Measurements from ENCODE around the gene GLE1. TPM values are rescaled to one million over a fixed set of nuclear protein-coding genes. Genes with fewer than 3 reads are reported as not detected.

The GLE1 gene
- total and polyA plus RNA-seq, 2 donors (not counting 3 experiments of a cell fraction or from before 2014, with no cell fraction given), result 13.0 to 22.6 TPM

DNA sequence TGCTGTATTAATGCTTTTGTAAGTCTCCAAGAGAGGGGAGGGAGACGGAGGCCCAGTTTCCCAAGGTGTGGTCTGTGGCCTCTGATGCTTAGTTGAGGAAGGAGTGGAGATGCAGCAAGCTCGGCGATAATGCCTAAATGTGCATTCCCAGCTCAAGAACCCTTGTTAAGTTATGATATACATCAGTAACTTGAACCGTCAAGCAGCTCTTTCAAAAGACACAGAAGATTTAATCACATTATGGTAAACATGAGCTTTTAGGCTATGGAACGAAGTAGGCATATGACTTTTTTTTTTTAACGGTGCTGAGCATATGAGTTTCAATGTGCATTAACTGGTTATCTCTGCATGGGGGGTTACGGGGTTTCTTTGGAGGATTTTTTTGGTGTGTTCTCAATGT, 22.3 kb upstream of the GLE1 start:
- H3K27me3 ChIP-seq (ENCODE audit: control insufficient read depth in 2 of 2, insufficient read depth in 2 of 2, low read length in 2 of 2), result no peaks in the 10 kb centered on the region
- BruUV-seq (replicated peaks), result no TSS peak
- H2AFZ ChIP-seq (ENCODE audit: low read depth, low read length), result no peak overlapping the region
- H3K4me1 ChIP-seq (ENCODE audit: control insufficient read depth, extremely low read depth, insufficient read depth, low read length), result no peaks in the 10 kb centered on the region
- intact Hi-C loops (cut with micrococcal nuclease), result no loop called here
- H3K4me3 ChIP-seq (replicated peaks in 1 of 3; ENCODE audit: insufficient read depth in 1 of 3, low read depth in 1 of 3, low read length in 3 of 3), result no peak overlapping the region
- H3K27ac ChIP-seq (ENCODE audit: insufficient read depth, low read depth, low read length), result no peak overlapping the region
- no peak overlapping the region for H3K9ac ChIP-seq (replicated peaks; ENCODE audit: extremely low read depth, insufficient read depth, low read length)
- ChIA-PET POLR2A (no interaction called here), CTCF (interaction anchor here (1.0 to 1.1 kb wide), 2 partner anchors 19 to 43 kb away, joined by 3 to 5 read pairs; no protein-coding TSS in a partner anchor)
- TF ChIP-seq POLR2AphosphoS5 (IDR thresholded peaks at IDR 0.05; ENCODE audit: insufficient read depth, low read depth, low read length) (no peak), JUN (IDR thresholded peaks at IDR 0.05; ENCODE audit: borderline replicate concordance, insufficient read depth, insufficient read length, low read depth) (no peak), FOS (IDR thresholded peaks at IDR 0.05; ENCODE audit: borderline replicate concordance, insufficient read depth, low read length) (no peak), POLR2A (IDR thresholded peaks at IDR 0.05; ENCODE audit: low read depth, low read length) (no peak), GATA2 (IDR thresholded peaks at IDR 0.05; ENCODE audit: insufficient read depth, insufficient read length, low read depth, low read length) (no peak), MYC (IDR thresholded peaks at IDR 0.05; ENCODE audit: low read depth, low read length) (no peak), EZH2 (IDR thresholded peaks at IDR 0.05; ENCODE audit: borderline replicate concordance, low read depth, low read length, severe bottlenecking) (no peak)
- TF ChIP-seq, protein P1, sequence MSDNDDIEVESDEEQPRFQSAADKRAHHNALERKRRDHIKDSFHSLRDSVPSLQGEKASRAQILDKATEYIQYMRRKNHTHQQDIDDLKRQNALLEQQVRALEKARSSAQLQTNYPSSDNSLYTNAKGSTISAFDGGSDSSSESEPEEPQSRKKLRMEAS (IDR thresholded peaks at IDR 0.05; ENCODE audit: insufficient read depth, insufficient read length), result no peak
- TF ChIP-seq, protein P2, sequence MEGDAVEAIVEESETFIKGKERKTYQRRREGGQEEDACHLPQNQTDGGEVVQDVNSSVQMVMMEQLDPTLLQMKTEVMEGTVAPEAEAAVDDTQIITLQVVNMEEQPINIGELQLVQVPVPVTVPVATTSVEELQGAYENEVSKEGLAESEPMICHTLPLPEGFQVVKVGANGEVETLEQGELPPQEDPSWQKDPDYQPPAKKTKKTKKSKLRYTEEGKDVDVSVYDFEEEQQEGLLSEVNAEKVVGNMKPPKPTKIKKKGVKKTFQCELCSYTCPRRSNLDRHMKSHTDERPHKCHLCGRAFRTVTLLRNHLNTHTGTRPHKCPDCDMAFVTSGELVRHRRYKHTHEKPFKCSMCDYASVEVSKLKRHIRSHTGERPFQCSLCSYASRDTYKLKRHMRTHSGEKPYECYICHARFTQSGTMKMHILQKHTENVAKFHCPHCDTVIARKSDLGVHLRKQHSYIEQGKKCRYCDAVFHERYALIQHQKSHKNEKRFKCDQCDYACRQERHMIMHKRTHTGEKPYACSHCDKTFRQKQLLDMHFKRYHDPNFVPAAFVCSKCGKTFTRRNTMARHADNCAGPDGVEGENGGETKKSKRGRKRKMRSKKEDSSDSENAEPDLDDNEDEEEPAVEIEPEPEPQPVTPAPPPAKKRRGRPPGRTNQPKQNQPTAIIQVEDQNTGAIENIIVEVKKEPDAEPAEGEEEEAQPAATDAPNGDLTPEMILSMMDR (IDR thresholded peaks at IDR 0.05; ENCODE audit: extremely low read depth in 1 of 2, insufficient read depth in 1 of 2, low read depth in 1 of 2, low read length in 2 of 2), result no peak
- H4K20me1 ChIP-seq (replicated peaks; ENCODE audit: control insufficient read depth, extremely low read depth, insufficient read depth, low read length), result no peaks in the 10 kb centered on the region
- no peaks in the 10 kb centered on the region for H3K9me1 ChIP-seq (replicated peaks; ENCODE audit: control insufficient read depth, extremely low read depth, insufficient read depth, low read length)
- FAIRE-seq (no peak), DNase-seq (ENCODE audit: low read depth, low spot score) (no peak)
- dilution Hi-C loops (cut with MboI; ENCODE audit: extremely low pct_ligation_motif_present, low sequenced_read_pairs), result no loop called here
- H3K36me3 ChIP-seq (ENCODE audit: control insufficient read depth in 2 of 2, extremely low read depth in 1 of 2, insufficient read depth in 2 of 2, low read length in 2 of 2), result peaks cover 10 to 34% of the 10 kb centered on the region in 2 experiments
- H3K4me2 ChIP-seq (ENCODE audit: insufficient read depth, low read length), result no peak overlapping the region
- H3K79me2 ChIP-seq (ENCODE audit: control insufficient read depth, insufficient read depth, low read length), result no peaks in the 10 kb centered on the region
- no peaks in the 10 kb centered on the region for H3K9me3 ChIP-seq (replicated peaks; ENCODE audit: control insufficient read depth, insufficient read depth, low read length)

Measured in endothelial cell of umbilical vein (primary cell).